ENCODE measurements around the gene SYT2. TPM values are rescaled to one million over a fixed set of nuclear protein-coding genes. Genes with fewer than 3 reads are reported as not detected.

SYT2 gene
- total and polyA plus RNA-seq, 10 of the 15 experiments (the other 5 are each of a cell fraction or from before 2014, with no cell fraction given), result not detected

GRCh38 chr1:202681736-202682420, 28.4 kb downstream of the SYT2 start:
- WGBS (ENCODE audit: insufficient coverage, insufficient replicate concordance, low lambda C conversion rate, missing lambda C conversion rate), result 12% methylated on average over 11 of the region's 11 CpGs
- Histone ChIP-seq H3K9ac (ENCODE audit: control insufficient read depth, insufficient read depth, low read length) (no peak overlapping the region), H3K36me3 (ENCODE audit: control insufficient read depth in 2 of 2, insufficient read depth in 2 of 2, low read length in 1 of 2) (no peaks in the 10 kb centered on the region), H4K20me1 (ENCODE audit: control insufficient read depth, insufficient read depth) (no peaks in the 10 kb centered on the region), H3K4me1 (ENCODE audit: control insufficient read depth, insufficient read depth, low read length) (no peaks in the 10 kb centered on the region), H3K27ac (ENCODE audit: control insufficient read depth, insufficient read depth) (no peak overlapping the region), H3K4me2 (ENCODE audit: control insufficient read depth, insufficient read depth) (no peak overlapping the region), H3K27me3 (replicated peaks in 1 of 2; ENCODE audit: control insufficient read depth in 2 of 2, insufficient read depth in 2 of 2, low read length in 1 of 2) (peaks cover 0 to 2% of the 10 kb centered on the region in 2 experiments; a peak in 3 of 4 replicates), H3K9me3 (replicated peaks; ENCODE audit: control insufficient read depth, insufficient read depth, low read length) (peaks cover 3% of the 10 kb centered on the region; the same call in 1 of the 3 replicates), H3K4me3 (no peak overlapping the region), H2AFZ (ENCODE audit: control insufficient read depth, low read depth, low read length) (no peak overlapping the region), H3K79me2 (ENCODE audit: control insufficient read depth, insufficient read depth, low read length) (no peaks in the 10 kb centered on the region)
- ATAC-seq (no peak), DNase-seq (ENCODE audit: low read depth, low spot score) (no peak), FAIRE-seq (no peak)
- POLR2A ChIA-PET, result no interaction called here
- BruUV-seq (replicated peaks), result no TSS peak
- RAD21 ChIA-PET (ENCODE audit: unreplicated experiment), result no interaction called here
- TF ChIP-seq STAT3 (IDR thresholded peaks at IDR 0.05; ENCODE audit: low read depth, low read length) (no peak), PML (IDR thresholded peaks at IDR 0.05; ENCODE audit: low read length) (no peak), SP1 (IDR thresholded peaks at IDR 0.05; ENCODE audit: low read depth, low read length) (no peak), LARP7 (IDR thresholded peaks at IDR 0.05) (no peak), MXI1 (IDR thresholded peaks at IDR 0.05; ENCODE audit: low read depth, low read length) (no peak), SMAD1 (IDR thresholded peaks at IDR 0.05; ENCODE audit: low read depth, partially characterized antibody) (no peak), ETV6 (conservative IDR thresholded peaks at IDR 0.05 in 1 of 2, IDR thresholded peaks at IDR 0.05 in 1 of 2; ENCODE audit: borderline replicate concordance in 1 of 2, low read depth in 1 of 2) (no peak), HDGF (IDR thresholded peaks at IDR 0.05) (no peak), NFXL1 (IDR thresholded peaks at IDR 0.05; ENCODE audit: borderline replicate concordance) (no peak), BACH1 (IDR thresholded peaks at IDR 0.05; ENCODE audit: borderline replicate concordance) (no peak), GABPA (IDR thresholded peaks at IDR 0.05; ENCODE audit: low read depth) (no peak), RCOR1 (conservative IDR thresholded peaks at IDR 0.05; ENCODE audit: low read depth, low read length) (no peak), MYC (IDR thresholded peaks at IDR 0.05; ENCODE audit: insufficient read depth, insufficient read length, insufficient replicate concordance, low read length, severe bottlenecking) (no peak), CHD4 (IDR thresholded peaks at IDR 0.05) (no peak), SMC3 (IDR thresholded peaks at IDR 0.05; ENCODE audit: borderline replicate concordance, low read length) (no peak), ZBTB4 (CRISPR knock-in tag; IDR thresholded peaks at IDR 0.05) (no peak)
- SMC1A ChIA-PET (ENCODE audit: uncharacterized antibody, unreplicated experiment), result no interaction called here
- in situ Hi-C loops (cut with MboI), result no loop called here
- CTCF ChIA-PET, result interaction anchor here (0.8 kb wide), 1 partner anchor 38 kb away, joined by 3 read pairs; no protein-coding TSS in a partner anchor
- intact Hi-C loops (cut with micrococcal nuclease; ENCODE audit: unreplicated experiment), result no loop called here
